Colonic mucosa (tissue), 4 donors: ENCODE data around the gene SESN3. TPM values are rescaled to one million over a fixed set of nuclear protein-coding genes. Genes with fewer than 3 reads are reported as not detected.

Experiments
- DNase-seq: peaks from one replicate; pipeline ENCODE4 v3.0.0-alpha.2; 2020
- H3K27ac ChIP-seq: fragments of 200-600 bp; one replicate; pipeline ENCODE4 v1.8.0; 2021
- H3K27me3 ChIP-seq: fragments of 200-600 bp; one replicate; pipeline ENCODE4 v1.8.0; 2021
- H3K36me3 ChIP-seq: fragments of 200-600 bp; one replicate; pipeline ENCODE4 v1.8.0; 2021
- H3K4me1 ChIP-seq: fragments of 200-600 bp; one replicate; pipeline ENCODE4 v1.8.0; 2021; ENCODE audit warnings: mild to moderate bottlenecking
- H3K4me3 ChIP-seq: fragments of 200-600 bp; one replicate; pipeline ENCODE4 v1.8.0; 2021
- H3K9ac ChIP-seq, 2 donors: one replicate each; pipeline ENCODE4 v1.7.0; 2013; ENCODE audit warnings: control low read depth in 2 of 2, low read depth in 2 of 2, low read length in 2 of 2
- H3K9me3 ChIP-seq: fragments of 200-600 bp; one replicate; pipeline ENCODE4 v1.8.0; 2021
- CTCF ChIP-seq: fragments of 200-600 bp; IDR thresholded peaks from one replicate; pipeline ENCODE4 v1.8.0; 2022; ENCODE audit warnings: antibody characterized with exemption, mild to moderate bottlenecking
- intact Hi-C: fragments of 100-400 bp; cut with DNase I; formaldehyde crosslinking; loops from one replicate; pipeline ENCODE4 v1.14.1; 2022
- total RNA-seq, 2 donors: library from RNA; stranded (reverse); fragmentation: NEBNext Ultra II Directional in 1 of 2; extraction: Animal tissue kit (Norgen Biotek cat#: 25700) in 1 of 2; gene quantifications; one replicate each; pipeline ENCODE4 v1.2.1, GENCODE V29; 2021
- donor health status: healthy.
- donor health status: DM: no; HTN: no; CAD: no.
- donor health status: DM: no; HTN: no; CAD: no.

The SESN3 gene
- total RNA-seq, 2 donors from 2014 or later = 14.7 to 21.2 TPM

DNA sequence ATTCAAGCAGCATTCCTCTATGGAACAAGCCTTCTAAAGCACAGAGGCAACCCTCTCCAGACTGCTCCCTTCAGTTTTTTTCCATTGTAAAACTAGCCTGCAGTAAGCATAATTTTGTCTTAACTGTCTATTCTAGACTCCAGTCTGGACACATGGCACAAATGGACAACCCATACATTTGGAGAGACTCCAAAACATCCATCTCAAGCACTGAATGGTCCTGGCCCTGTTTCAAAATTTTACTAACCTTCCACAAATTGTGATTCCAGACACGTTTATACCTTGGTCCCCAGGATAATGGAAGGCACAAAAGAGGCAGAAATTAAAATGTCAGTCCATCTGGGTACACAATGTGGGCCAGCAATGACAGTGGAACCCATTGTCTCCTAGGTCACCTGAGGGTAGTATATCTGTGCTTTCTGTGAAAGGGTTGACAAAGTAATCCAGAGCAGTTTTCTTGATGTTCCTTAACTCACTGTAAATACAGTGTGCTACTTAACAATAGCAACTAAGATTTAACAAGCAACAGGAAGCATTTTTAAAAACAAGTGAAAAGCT lies 16.2 kb upstream of the SESN3 start:
- no peaks in the 10 kb centered on the region for H3K27me3 ChIP-seq
- H3K9me3 ChIP-seq = no peaks in the 10 kb centered on the region
- DNase-seq = no peak
- no peak for TF ChIP-seq CTCF
- no peaks in the 10 kb centered on the region for H3K36me3 ChIP-seq
- intact Hi-C loops = no loop called here
- no peaks in the 10 kb centered on the region for H3K4me1 ChIP-seq
- H3K27ac ChIP-seq = no peak overlapping the region
- H3K4me3 ChIP-seq = no peak overlapping the region
- H3K9ac ChIP-seq = no peak overlapping the region

DNA sequence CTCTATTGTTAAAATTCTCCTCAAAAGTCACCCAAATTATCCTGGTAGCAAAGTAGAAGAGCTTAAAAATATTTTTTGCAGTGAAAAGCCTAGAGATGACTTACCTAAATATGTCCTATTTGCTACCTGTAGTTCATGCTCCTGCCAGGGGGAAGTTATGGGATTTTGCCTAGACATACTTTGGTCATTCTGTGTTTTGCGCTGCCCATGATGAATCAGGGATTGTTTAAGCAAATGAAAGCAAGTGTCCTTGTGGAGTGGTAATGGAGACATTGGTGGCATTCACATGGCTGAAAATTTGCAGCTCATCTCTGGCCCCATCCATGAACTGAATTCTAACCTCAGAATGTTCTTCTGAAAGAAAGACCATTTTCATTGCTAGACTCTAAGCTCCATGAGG lies 14.6 kb upstream of the SESN3 start:
- no peaks in the 10 kb centered on the region for H3K36me3 ChIP-seq
- no peaks in the 10 kb centered on the region for H3K27me3 ChIP-seq
- no peak overlapping the region for H3K27ac ChIP-seq
- intact Hi-C loops = no loop called here
- H3K4me3 ChIP-seq = no peak overlapping the region
- H3K4me1 ChIP-seq = peaks cover 3% of the 10 kb centered on the region
- no peak for TF ChIP-seq CTCF
- no peak overlapping the region for H3K9ac ChIP-seq
- no peaks in the 10 kb centered on the region for H3K9me3 ChIP-seq
- DNase-seq = no peak

DNA sequence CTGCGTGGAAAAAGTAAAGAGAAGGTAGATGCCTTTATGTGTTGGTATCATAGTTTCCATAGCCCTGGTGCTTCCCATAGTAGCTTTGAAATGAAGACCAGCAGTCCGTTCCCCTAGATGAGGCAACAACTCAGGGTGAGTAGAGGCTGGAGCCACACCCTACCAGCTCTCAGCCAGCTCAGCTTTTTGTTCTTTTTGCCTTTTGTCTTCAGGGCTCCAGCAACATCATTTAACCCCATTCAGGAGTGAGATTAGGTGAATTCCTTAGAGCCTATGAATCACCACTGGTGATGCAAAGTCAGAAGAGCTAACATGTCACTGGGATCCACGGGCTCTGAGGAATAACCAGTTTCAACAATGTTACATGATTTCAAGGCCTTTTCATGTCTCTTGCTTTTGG lies 14.0 kb upstream of the SESN3 start:
- DNase-seq = no peak
- Histone ChIP-seq H3K9me3 (no peaks in the 10 kb centered on the region), H3K27ac (no peak overlapping the region), H3K4me3 (no peak overlapping the region), H3K9ac (no peak overlapping the region), H3K4me1 (peaks cover 3% of the 10 kb centered on the region), H3K27me3 (no peaks in the 10 kb centered on the region), H3K36me3 (no peaks in the 10 kb centered on the region)
- no peak for TF ChIP-seq CTCF
- intact Hi-C loops = no loop called here

DNA sequence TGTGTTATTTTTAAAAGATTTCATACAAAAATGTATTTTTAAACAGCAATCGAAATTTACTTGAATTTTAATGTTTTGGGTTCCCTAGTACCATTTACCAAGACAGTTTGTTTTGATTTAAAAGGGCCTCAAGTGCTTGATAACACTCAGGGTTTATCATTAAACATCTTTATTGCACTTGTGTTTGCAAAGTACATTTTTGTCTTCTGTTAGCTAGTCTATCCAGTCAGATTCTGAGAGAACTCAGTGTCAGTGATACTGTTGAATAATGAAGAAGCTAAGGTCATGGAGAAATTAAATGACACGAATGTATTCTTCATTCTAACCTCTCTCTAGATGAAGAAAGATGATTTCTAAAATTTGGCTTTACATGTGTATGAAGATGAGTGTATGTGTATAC lies 12.7 kb upstream of the SESN3 start:
- peak overlapping the region; percentile 53 for H3K27ac ChIP-seq
- DNase-seq = no peak

DNA sequence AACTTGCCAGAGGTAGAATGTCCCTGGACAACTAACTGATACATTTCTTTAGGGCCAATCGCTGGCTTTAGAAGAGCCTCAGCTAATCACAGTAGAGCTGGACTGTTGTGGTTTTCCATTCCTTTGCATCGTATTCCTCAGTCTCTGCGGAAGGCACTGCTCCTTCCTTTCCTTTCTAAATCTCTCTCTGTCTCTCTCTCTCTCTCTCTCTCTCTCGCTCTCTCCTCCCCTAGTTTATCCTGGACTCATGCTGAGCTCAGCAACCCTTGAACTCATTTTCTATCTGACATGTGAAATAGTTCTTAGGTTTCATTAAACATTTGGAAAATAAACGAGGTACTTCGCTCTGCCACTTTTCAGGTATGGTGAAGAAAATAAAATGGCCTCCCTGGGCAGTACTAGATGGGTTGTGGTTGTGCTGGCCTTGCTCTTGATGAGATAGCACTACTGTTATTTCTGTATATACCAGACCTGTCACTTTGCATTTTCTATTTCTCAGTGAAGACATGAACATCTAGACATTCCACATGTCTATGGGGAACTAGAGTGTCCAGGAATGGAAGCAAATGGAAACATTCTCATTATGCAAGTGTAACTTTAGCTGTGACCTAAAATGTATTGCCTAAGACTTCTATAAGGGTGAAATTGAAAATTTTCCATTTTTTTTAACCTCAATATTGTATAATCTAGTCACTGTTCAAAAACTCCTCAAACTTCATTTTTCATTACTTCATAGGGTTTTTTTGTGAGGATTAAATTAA lies 12.0 kb upstream of the SESN3 start:
- intact Hi-C loops = no loop called here
- H3K27ac ChIP-seq = peak overlapping the region; percentile 53
- peak; percentile 39 for DNase-seq
- no peaks in the 10 kb centered on the region for H3K36me3 ChIP-seq
- H3K9ac ChIP-seq = peak overlapping the region in 1 of 2 donors; percentile 36
- no peak for TF ChIP-seq CTCF
- no peaks in the 10 kb centered on the region for H3K27me3 ChIP-seq
- no peak overlapping the region for H3K4me3 ChIP-seq
- no peaks in the 10 kb centered on the region for H3K9me3 ChIP-seq
- H3K4me1 ChIP-seq = peaks cover 3% of the 10 kb centered on the region

More for the DNA sequence above, 12.7 kb upstream of the SESN3 start:
- H3K4me1 ChIP-seq = peaks cover 3% of the 10 kb centered on the region
- no peaks in the 10 kb centered on the region for H3K27me3 ChIP-seq
- no peaks in the 10 kb centered on the region for H3K9me3 ChIP-seq
- no peak overlapping the region for H3K4me3 ChIP-seq
- no peak overlapping the region for H3K9ac ChIP-seq
- intact Hi-C loops = no loop called here
- no peaks in the 10 kb centered on the region for H3K36me3 ChIP-seq
- no peak for TF ChIP-seq CTCF
